Karpas-422 (cell line): ENCODE measurements around the gene FERMT2. TPM values are rescaled to one million over a fixed set of nuclear protein-coding genes. Genes with fewer than 3 reads are reported as not detected.

Experiments used
- DNase-seq: peaks from one replicate; pipeline ENCODE4 v3.0.0-alpha.2; 2015
- H2AFZ ChIP-seq: fragments of 200-600 bp; sonication (generic); 2 replicates; pipeline ENCODE4 v1.6.1; 2014; ENCODE audit warnings: antibody characterized with exemption, low read length, mixed read lengths
- H3K27ac ChIP-seq: fragments of 200-600 bp; sonication (generic); 2 replicates; pipeline ENCODE4 v1.5.1; 2014; ENCODE audit warnings: mild to moderate bottlenecking, low read length, moderate library complexity
- H3K27me3 ChIP-seq: fragments of 200-600 bp; sonication (generic); 2 replicates; pipeline ENCODE4 v1.6.1; 2014; ENCODE audit warnings: low read length, mixed read lengths
- H3K36me3 ChIP-seq: fragments of 200-600 bp; sonication (generic); 2 replicates; pipeline ENCODE4 v1.6.1; 2014; ENCODE audit warnings: low read length, mixed read lengths; ENCODE audit not compliant: insufficient read depth
- H3K4me1 ChIP-seq: fragments of 200-600 bp; sonication (generic); 2 replicates; pipeline ENCODE4 v1.6.1; 2014; ENCODE audit warnings: mild to moderate bottlenecking, low read length, mixed read lengths
- H3K4me2 ChIP-seq: fragments of 200-600 bp; sonication (generic); 2 replicates; pipeline ENCODE4 v1.6.1; 2014; ENCODE audit warnings: low read length, low read depth, mild to moderate bottlenecking; ENCODE audit not compliant: poor library complexity, severe bottlenecking
- H3K4me3 ChIP-seq: fragments of 200-600 bp; sonication (generic); 2 replicates; pipeline ENCODE4 v1.5.1; 2014; ENCODE audit warnings: mild to moderate bottlenecking, antibody characterized with exemption, low read length, mixed read lengths
- H3K79me2 ChIP-seq: fragments of 200-600 bp; sonication (generic); 2 replicates; pipeline ENCODE4 v1.6.1; 2014; ENCODE audit warnings: mild to moderate bottlenecking, low read length, mixed read lengths
- H3K9ac ChIP-seq: fragments of 200-600 bp; sonication (generic); 2 replicates; pipeline ENCODE4 v1.6.0; 2014; ENCODE audit warnings: low read length
- H3K9me2 ChIP-seq: fragments of 200-600 bp; sonication (generic), shearing (Covaris generic); replicated peaks from 2 replicates; pipeline ENCODE4 v1.6.0; 2014; ENCODE audit warnings: mild to moderate bottlenecking, low read length, moderate library complexity; ENCODE audit not compliant: insufficient read depth
- H3K9me3 ChIP-seq: fragments of 300-700, 200-600 bp; sonication (generic); 2 replicates; pipeline ENCODE4 v1.6.1; 2014; ENCODE audit warnings: low read length, mixed read lengths
- H4K20me1 ChIP-seq: fragments of 200-600 bp; sonication (generic); 2 replicates; pipeline ENCODE4 v1.6.1; 2014; ENCODE audit warnings: mild to moderate bottlenecking, antibody characterized with exemption, low read length, low read depth; ENCODE audit not compliant: insufficient read depth
- total RNA-seq: library from RNA; depleted of rRNA; stranded (reverse); fragments of >200 nt; shearing (Covaris generic); gene quantifications from 2 replicates; pipeline ENCODE4 v1.2.3, GENCODE V29; 2014; ENCODE audit warnings: low replicate concordance

Gene FERMT2
- total RNA-seq, 1 experiment from 2014 or later = 0.34 TPM

GRCh38 chr14:52835122-52835903, 115.5 kb downstream of the FERMT2 start:
- no peaks in the 10 kb centered on the region for H3K27me3 ChIP-seq
- H3K36me3 ChIP-seq = no peaks in the 10 kb centered on the region
- H3K4me3 ChIP-seq = no peak overlapping the region
- H2AFZ ChIP-seq = no peak overlapping the region
- no peaks in the 10 kb centered on the region for H3K4me1 ChIP-seq
- H3K9ac ChIP-seq = no peak overlapping the region
- H4K20me1 ChIP-seq = no peaks in the 10 kb centered on the region
- no peaks in the 10 kb centered on the region for H3K9me2 ChIP-seq
- H3K27ac ChIP-seq = no peak overlapping the region
- no peaks in the 10 kb centered on the region for H3K79me2 ChIP-seq
- no peaks in the 10 kb centered on the region for H3K9me3 ChIP-seq
- H3K4me2 ChIP-seq = no peak overlapping the region
- DNase-seq = no peak

GRCh38 chr14:52834440-52834842, 116.4 kb downstream of the FERMT2 start:
- no peak overlapping the region for H3K9ac ChIP-seq
- H3K27ac ChIP-seq = no peak overlapping the region
- H3K4me2 ChIP-seq = no peak overlapping the region
- no peak overlapping the region for H3K4me3 ChIP-seq
- no peaks in the 10 kb centered on the region for H3K27me3 ChIP-seq
- no peaks in the 10 kb centered on the region for H3K9me3 ChIP-seq
- H3K79me2 ChIP-seq = no peaks in the 10 kb centered on the region
- no peak overlapping the region for H2AFZ ChIP-seq
- no peaks in the 10 kb centered on the region for H3K4me1 ChIP-seq
- DNase-seq = no peak
- H3K36me3 ChIP-seq = no peaks in the 10 kb centered on the region
- no peaks in the 10 kb centered on the region for H3K9me2 ChIP-seq
- no peaks in the 10 kb centered on the region for H4K20me1 ChIP-seq

- H3K36me3 ChIP-seq = no peaks in the 10 kb centered on the region
- no peaks in the 10 kb centered on the region for H3K79me2 ChIP-seq
- no peaks in the 10 kb centered on the region for H3K4me1 ChIP-seq
- no peak for DNase-seq
- H3K27ac ChIP-seq = no peak overlapping the region
- H3K4me3 ChIP-seq = no peak overlapping the region
- H3K27me3 ChIP-seq = no peaks in the 10 kb centered on the region
- no peak overlapping the region for H3K9ac ChIP-seq
- no peak overlapping the region for H2AFZ ChIP-seq
- no peak overlapping the region for H3K4me2 ChIP-seq
- no peaks in the 10 kb centered on the region for H3K9me3 ChIP-seq
- no peaks in the 10 kb centered on the region for H3K9me2 ChIP-seq
- no peaks in the 10 kb centered on the region for H4K20me1 ChIP-seq
Observed at GRCh38 chr14:52833891-52834290, 117.0 kb downstream of the FERMT2 start.

GRCh38 chr14:52829527-52830185, 121.2 kb downstream of the FERMT2 start:
- Histone ChIP-seq H3K4me3 (no peak overlapping the region), H3K4me2 (no peak overlapping the region), H3K4me1 (no peaks in the 10 kb centered on the region), H3K9me2 (no peaks in the 10 kb centered on the region), H4K20me1 (no peaks in the 10 kb centered on the region), H3K36me3 (no peaks in the 10 kb centered on the region), H3K79me2 (no peaks in the 10 kb centered on the region), H3K27me3 (no peaks in the 10 kb centered on the region), H3K27ac (no peak overlapping the region), H2AFZ (no peak overlapping the region), H3K9ac (no peak overlapping the region), H3K9me3 (no peaks in the 10 kb centered on the region)
- DNase-seq = no peak

GRCh38 chr14:52827426-52827825, 123.4 kb downstream of the FERMT2 start:
- no peak overlapping the region for H3K4me2 ChIP-seq
- H3K4me3 ChIP-seq = no peak overlapping the region
- no peaks in the 10 kb centered on the region for H3K9me3 ChIP-seq
- DNase-seq = no peak
- no peak overlapping the region for H3K27ac ChIP-seq
- H2AFZ ChIP-seq = no peak overlapping the region; the same call in 1 of the 2 replicates
- H3K27me3 ChIP-seq = no peaks in the 10 kb centered on the region
- no peaks in the 10 kb centered on the region for H3K4me1 ChIP-seq
- H3K79me2 ChIP-seq = no peaks in the 10 kb centered on the region
- H3K36me3 ChIP-seq = no peaks in the 10 kb centered on the region
- no peaks in the 10 kb centered on the region for H4K20me1 ChIP-seq
- no peaks in the 10 kb centered on the region for H3K9me2 ChIP-seq
- no peak overlapping the region for H3K9ac ChIP-seq

GRCh38 chr14:52825085-52825484, 125.8 kb downstream of the FERMT2 start:
- H3K4me1 ChIP-seq = no peaks in the 10 kb centered on the region
- H3K4me3 ChIP-seq = no peak overlapping the region
- H3K4me2 ChIP-seq = no peak overlapping the region
- H4K20me1 ChIP-seq = no peaks in the 10 kb centered on the region
- H3K27ac ChIP-seq = no peak overlapping the region
- DNase-seq = no peak
- H3K36me3 ChIP-seq = no peaks in the 10 kb centered on the region
- H3K79me2 ChIP-seq = no peaks in the 10 kb centered on the region
- H2AFZ ChIP-seq = no peak overlapping the region
- no peaks in the 10 kb centered on the region for H3K9me2 ChIP-seq
- H3K27me3 ChIP-seq = no peaks in the 10 kb centered on the region
- H3K9ac ChIP-seq = no peak overlapping the region
- no peaks in the 10 kb centered on the region for H3K9me3 ChIP-seq

- DNase-seq = no peak
- Histone ChIP-seq H3K9ac (no peak overlapping the region), H3K4me3 (no peak overlapping the region), H3K27me3 (no peaks in the 10 kb centered on the region), H3K79me2 (no peaks in the 10 kb centered on the region), H3K4me2 (no peak overlapping the region), H2AFZ (no peak overlapping the region), H3K36me3 (no peaks in the 10 kb centered on the region), H3K4me1 (no peaks in the 10 kb centered on the region), H3K9me2 (no peaks in the 10 kb centered on the region), H3K27ac (no peak overlapping the region), H4K20me1 (no peaks in the 10 kb centered on the region), H3K9me3 (no peaks in the 10 kb centered on the region)
Observed at GRCh38 chr14:52824462-52824861, 126.4 kb downstream of the FERMT2 start.

GRCh38 chr14:52821805-52822250, 129.0 kb downstream of the FERMT2 start:
- Histone ChIP-seq H3K4me1 (no peaks in the 10 kb centered on the region), H3K9me3 (no peaks in the 10 kb centered on the region), H3K4me3 (no peak overlapping the region), H2AFZ (no peak overlapping the region), H3K27ac (no peak overlapping the region), H3K9ac (no peak overlapping the region), H4K20me1 (no peaks in the 10 kb centered on the region), H3K36me3 (no peaks in the 10 kb centered on the region), H3K27me3 (no peaks in the 10 kb centered on the region), H3K79me2 (no peaks in the 10 kb centered on the region), H3K9me2 (no peaks in the 10 kb centered on the region), H3K4me2 (no peak overlapping the region)
- DNase-seq = no peak
